ENCODE measurements around the gene KRTAP10-3. TPM values are rescaled to one million over a fixed set of nuclear protein-coding genes. Genes with fewer than 3 reads are reported as not detected.

Gene KRTAP10-3
- polyA plus RNA-seq, 1 of the 3 experiments (the other 2 are of a cell fraction), result not detected

DNA sequence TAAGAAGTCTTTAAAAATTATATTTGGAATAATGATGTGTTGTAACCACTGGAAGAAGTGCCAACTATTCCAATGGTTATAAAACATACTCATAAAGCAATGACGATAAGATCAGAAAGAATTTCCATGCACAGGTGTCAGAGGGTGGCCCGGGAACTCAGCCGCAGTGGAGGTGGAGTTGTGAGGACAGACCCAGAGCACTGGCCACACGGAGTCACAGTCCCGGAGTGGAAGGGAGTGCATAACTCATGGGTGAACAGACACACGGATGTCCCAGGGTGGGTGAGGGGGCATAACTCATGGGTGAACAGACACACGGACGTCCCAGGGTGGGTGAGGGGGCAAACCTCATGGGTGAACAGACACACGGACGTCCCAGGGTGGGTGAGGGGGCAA, 17.4 kb upstream of the KRTAP10-3 start:
- H3K9me2 ChIP-seq, result no peaks in the 10 kb centered on the region
- ChIA-PET CTCF (no interaction called here), POLR2A (no interaction called here)
- peaks cover 49% of the 10 kb centered on the region for H3K27me3 ChIP-seq (ENCODE audit: insufficient read depth)
- no peak overlapping the region for H2AFZ ChIP-seq (ENCODE audit: low read depth)
- H3K9ac ChIP-seq, result no peak overlapping the region
- no peak overlapping the region for H3K4me2 ChIP-seq
- WGBS (ENCODE audit: low lambda C conversion rate), result 19% methylated on average over 10 of the region's 10 CpGs
- no peak for TF ChIP-seq GABPA (IDR thresholded peaks at IDR 0.05; ENCODE audit: low read depth)
- TF ChIP-seq, protein P1, sequence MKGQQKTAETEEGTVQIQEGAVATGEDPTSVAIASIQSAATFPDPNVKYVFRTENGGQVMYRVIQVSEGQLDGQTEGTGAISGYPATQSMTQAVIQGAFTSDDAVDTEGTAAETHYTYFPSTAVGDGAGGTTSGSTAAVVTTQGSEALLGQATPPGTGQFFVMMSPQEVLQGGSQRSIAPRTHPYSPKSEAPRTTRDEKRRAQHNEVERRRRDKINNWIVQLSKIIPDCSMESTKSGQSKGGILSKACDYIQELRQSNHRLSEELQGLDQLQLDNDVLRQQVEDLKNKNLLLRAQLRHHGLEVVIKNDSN (IDR thresholded peaks at IDR 0.05; ENCODE audit: borderline replicate concordance, low read depth), result no peak
- TF ChIP-seq, protein P2, sequence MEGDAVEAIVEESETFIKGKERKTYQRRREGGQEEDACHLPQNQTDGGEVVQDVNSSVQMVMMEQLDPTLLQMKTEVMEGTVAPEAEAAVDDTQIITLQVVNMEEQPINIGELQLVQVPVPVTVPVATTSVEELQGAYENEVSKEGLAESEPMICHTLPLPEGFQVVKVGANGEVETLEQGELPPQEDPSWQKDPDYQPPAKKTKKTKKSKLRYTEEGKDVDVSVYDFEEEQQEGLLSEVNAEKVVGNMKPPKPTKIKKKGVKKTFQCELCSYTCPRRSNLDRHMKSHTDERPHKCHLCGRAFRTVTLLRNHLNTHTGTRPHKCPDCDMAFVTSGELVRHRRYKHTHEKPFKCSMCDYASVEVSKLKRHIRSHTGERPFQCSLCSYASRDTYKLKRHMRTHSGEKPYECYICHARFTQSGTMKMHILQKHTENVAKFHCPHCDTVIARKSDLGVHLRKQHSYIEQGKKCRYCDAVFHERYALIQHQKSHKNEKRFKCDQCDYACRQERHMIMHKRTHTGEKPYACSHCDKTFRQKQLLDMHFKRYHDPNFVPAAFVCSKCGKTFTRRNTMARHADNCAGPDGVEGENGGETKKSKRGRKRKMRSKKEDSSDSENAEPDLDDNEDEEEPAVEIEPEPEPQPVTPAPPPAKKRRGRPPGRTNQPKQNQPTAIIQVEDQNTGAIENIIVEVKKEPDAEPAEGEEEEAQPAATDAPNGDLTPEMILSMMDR (IDR thresholded peaks at IDR 0.05), result no peak
- no peaks in the 10 kb centered on the region for H3K36me3 ChIP-seq (replicated peaks in 1 of 2; ENCODE audit: control insufficient read depth in 1 of 2, insufficient read depth in 2 of 2, low read length in 1 of 2)
- no peaks in the 10 kb centered on the region for H3K9me3 ChIP-seq
- no peaks in the 10 kb centered on the region for H3F3A ChIP-seq (replicated peaks; ENCODE audit: insufficient read depth)
- no peaks in the 10 kb centered on the region for H3K79me2 ChIP-seq (ENCODE audit: insufficient read depth)
- peaks cover 0 to 4% of the 10 kb centered on the region in 2 experiments; a peak in 1 of 4 replicates for H3K4me1 ChIP-seq (ENCODE audit: control insufficient read depth in 1 of 2, insufficient read depth in 2 of 2, low read depth in 1 of 2, low read length in 1 of 2)
- no peak for DNase-seq
- no peaks in the 10 kb centered on the region for H4K20me1 ChIP-seq (ENCODE audit: insufficient read depth)
- H3K4me3 ChIP-seq (ENCODE audit: low read depth in 2 of 2, low read length in 1 of 2), result no peak overlapping the region
- no peak overlapping the region for H3K27ac ChIP-seq (ENCODE audit: low read depth in 2 of 2, low read length in 1 of 2)

DNA sequence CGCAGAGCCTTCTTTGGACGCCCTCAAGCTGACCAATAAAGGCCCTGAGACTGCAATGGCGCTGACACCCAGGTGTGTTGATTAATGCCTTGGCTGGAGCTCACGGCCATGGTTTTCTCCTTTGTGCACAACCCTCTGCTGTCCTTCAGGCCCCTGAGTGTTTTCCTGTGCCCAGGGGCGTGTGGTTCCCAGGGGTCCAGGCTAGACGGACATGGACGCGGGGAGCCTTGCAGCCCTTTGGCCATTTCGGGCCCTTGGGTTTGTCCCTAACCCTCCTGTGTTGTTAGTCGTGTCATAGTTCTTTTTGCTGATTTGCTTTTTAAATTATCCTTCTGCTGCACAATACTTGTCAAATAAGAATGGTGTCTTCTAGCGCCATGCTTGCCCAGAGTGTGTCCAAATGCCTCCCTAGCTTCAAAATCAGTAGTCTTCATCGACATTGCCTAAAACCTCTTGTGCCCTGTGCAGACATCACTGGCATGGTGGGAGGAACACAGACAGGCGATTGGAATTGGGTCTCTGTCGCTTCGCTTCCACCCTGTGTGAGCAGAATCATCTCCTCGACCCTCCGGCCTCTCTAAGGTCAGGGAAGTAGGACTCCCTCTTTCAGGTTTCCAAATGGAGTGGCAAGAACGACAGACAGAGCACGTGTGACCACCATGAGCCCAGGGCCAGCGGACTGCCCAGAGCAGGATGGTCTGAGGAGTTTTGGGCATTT, 16.9 kb upstream of the KRTAP10-3 start:
- CTCF ChIA-PET, result no interaction called here
- H3K27me3 ChIP-seq (ENCODE audit: insufficient read depth), result peaks cover 55% of the 10 kb centered on the region
- no peak for DNase-seq

More for the DNA sequence above, 16.9 kb upstream of the KRTAP10-3 start:
- Histone ChIP-seq H2AFZ (ENCODE audit: low read depth) (no peak overlapping the region), H3K9me2 (no peaks in the 10 kb centered on the region), H3K9ac (no peak overlapping the region), H3K4me3 (ENCODE audit: low read depth in 2 of 2, low read length in 1 of 2) (no peak overlapping the region), H4K20me1 (ENCODE audit: insufficient read depth) (no peaks in the 10 kb centered on the region), H3K36me3 (replicated peaks in 1 of 2; ENCODE audit: control insufficient read depth in 1 of 2, insufficient read depth in 2 of 2, low read length in 1 of 2) (no peaks in the 10 kb centered on the region), H3K4me2 (no peak overlapping the region), H3F3A (replicated peaks; ENCODE audit: insufficient read depth) (no peaks in the 10 kb centered on the region), H3K79me2 (ENCODE audit: insufficient read depth) (no peaks in the 10 kb centered on the region), H3K4me1 (ENCODE audit: control insufficient read depth in 1 of 2, insufficient read depth in 2 of 2, low read depth in 1 of 2, low read length in 1 of 2) (peaks cover 0 to 4% of the 10 kb centered on the region in 2 experiments; a peak in 1 of 4 replicates), H3K9me3 (no peaks in the 10 kb centered on the region), H3K27ac (ENCODE audit: low read depth in 2 of 2, low read length in 1 of 2) (no peak overlapping the region)
- POLR2A ChIA-PET, result interaction anchor here (0.6 kb wide), 1 partner anchor 25 kb away, joined by 3 read pairs; no protein-coding TSS in a partner anchor
- 33% methylated on average over 18 of the region's 20 CpGs for WGBS (ENCODE audit: low lambda C conversion rate)
- TF ChIP-seq YY1 (IDR thresholded peaks at IDR 0.05; ENCODE audit: low read depth) (no peak), RCOR1 (IDR thresholded peaks at IDR 0.05; ENCODE audit: low read length) (no peak), FOXM1 (IDR thresholded peaks at IDR 0.05; ENCODE audit: low read depth) (no peak), CHD2 (IDR thresholded peaks at IDR 0.05; ENCODE audit: low read length, partially characterized antibody) (no peak), RAD21 (IDR thresholded peaks at IDR 0.05; ENCODE audit: low read length) (no peak), EZH2phosphoT487 (IDR thresholded peaks at IDR 0.05; ENCODE audit: borderline replicate concordance, low read depth) (no peak), NFIC (IDR thresholded peaks at IDR 0.05; ENCODE audit: borderline replicate concordance) (no peak), ELF1 (IDR thresholded peaks at IDR 0.05) (no peak), TAF1 (IDR thresholded peaks at IDR 0.05; ENCODE audit: borderline replicate concordance, low read depth, low read length) (no peak), TCF12 (IDR thresholded peaks at IDR 0.05) (no peak), SMC3 (IDR thresholded peaks at IDR 0.05; ENCODE audit: low read depth, low read length) (no peak), EP300 (IDR thresholded peaks at IDR 0.05; ENCODE audit: borderline replicate concordance in 1 of 2, low read depth in 1 of 2, low read length in 1 of 2) (no peak), MXI1 (IDR thresholded peaks at IDR 0.05; ENCODE audit: low read depth, low read length) (no peak)
- TF ChIP-seq, protein P3, sequence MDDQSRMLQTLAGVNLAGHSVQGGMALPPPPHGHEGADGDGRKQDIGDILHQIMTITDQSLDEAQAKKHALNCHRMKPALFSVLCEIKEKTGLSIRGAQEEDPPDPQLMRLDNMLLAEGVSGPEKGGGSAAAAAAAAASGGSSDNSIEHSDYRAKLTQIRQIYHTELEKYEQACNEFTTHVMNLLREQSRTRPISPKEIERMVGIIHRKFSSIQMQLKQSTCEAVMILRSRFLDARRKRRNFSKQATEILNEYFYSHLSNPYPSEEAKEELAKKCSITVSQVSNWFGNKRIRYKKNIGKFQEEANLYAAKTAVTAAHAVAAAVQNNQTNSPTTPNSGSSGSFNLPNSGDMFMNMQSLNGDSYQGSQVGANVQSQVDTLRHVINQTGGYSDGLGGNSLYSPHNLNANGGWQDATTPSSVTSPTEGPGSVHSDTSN (IDR thresholded peaks at IDR 0.05), result no peak
- TF ChIP-seq, protein P1 (IDR thresholded peaks at IDR 0.05; ENCODE audit: borderline replicate concordance, low read depth), result no peak
- TF ChIP-seq, protein P2 (IDR thresholded peaks at IDR 0.05), result no peak
- TF ChIP-seq, protein P4, sequence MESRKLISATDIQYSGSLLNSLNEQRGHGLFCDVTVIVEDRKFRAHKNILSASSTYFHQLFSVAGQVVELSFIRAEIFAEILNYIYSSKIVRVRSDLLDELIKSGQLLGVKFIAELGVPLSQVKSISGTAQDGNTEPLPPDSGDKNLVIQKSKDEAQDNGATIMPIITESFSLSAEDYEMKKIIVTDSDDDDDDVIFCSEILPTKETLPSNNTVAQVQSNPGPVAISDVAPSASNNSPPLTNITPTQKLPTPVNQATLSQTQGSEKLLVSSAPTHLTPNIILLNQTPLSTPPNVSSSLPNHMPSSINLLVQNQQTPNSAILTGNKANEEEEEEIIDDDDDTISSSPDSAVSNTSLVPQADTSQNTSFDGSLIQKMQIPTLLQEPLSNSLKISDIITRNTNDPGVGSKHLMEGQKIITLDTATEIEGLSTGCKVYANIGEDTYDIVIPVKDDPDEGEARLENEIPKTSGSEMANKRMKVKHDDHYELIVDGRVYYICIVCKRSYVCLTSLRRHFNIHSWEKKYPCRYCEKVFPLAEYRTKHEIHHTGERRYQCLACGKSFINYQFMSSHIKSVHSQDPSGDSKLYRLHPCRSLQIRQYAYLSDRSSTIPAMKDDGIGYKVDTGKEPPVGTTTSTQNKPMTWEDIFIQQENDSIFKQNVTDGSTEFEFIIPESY (IDR thresholded peaks at IDR 0.05; ENCODE audit: borderline replicate concordance, low read depth), result no peak

All from SK-N-SH (cell line).